Suprapubic skin (tissue), 4 donors: ENCODE measurements around the gene KRTAP4-4. TPM values are rescaled to one million over a fixed set of nuclear protein-coding genes. Genes with fewer than 3 reads are reported as not detected.
"Not testable (repeated sequence)": the region's sequence is repeated elsewhere in the genome, so short reads cannot be mapped to it uniquely, and the experiment has no call there.

Experiments
- DNase-seq, 2 donors: peaks; one replicate each; pipeline ENCODE4 v3.0.0-alpha.2; 2019; ENCODE audit warnings: low spot score in 2 of 2
- H3K27ac ChIP-seq: fragments of 200-600 bp; sonication (generic); one replicate; pipeline ENCODE4 v1.5.1; 2019
- H3K27me3 ChIP-seq: fragments of 200-600 bp; sonication (generic); one replicate; pipeline ENCODE4 v1.5.1; 2019
- H3K36me3 ChIP-seq: fragments of 200-600 bp; sonication (generic); one replicate; pipeline ENCODE4 v1.5.1; 2019
- H3K4me1 ChIP-seq: fragments of 200-600 bp; sonication (generic); one replicate; pipeline ENCODE4 v1.5.1; 2019
- H3K4me3 ChIP-seq: fragments of 200-600 bp; sonication (generic); one replicate; pipeline ENCODE4 v1.5.1; 2019; ENCODE audit warnings: mild to moderate bottlenecking
- H3K9me3 ChIP-seq: fragments of 200-600 bp; sonication (generic); one replicate; pipeline ENCODE4 v1.5.1; 2019
- CTCF ChIP-seq, 2 donors: fragments of 200-600 bp in 1 of 2; fragments of 450-650 bp in 1 of 2; sonication (generic) in 1 of 2; IDR thresholded peaks; one replicate each; pipeline ENCODE4 v1.5.1; 2016 to 2019; ENCODE audit warnings: antibody characterized with exemption in 2 of 2, mild to moderate bottlenecking in 1 of 2, moderate library complexity in 1 of 2
- EP300 ChIP-seq: sonication (generic); formaldehyde crosslinking; IDR thresholded peaks from one replicate; pipeline ENCODE4 v1.6.1; 2017; ENCODE audit warnings: antibody characterized with exemption
- POLR2A ChIP-seq, 2 donors: fragments of 450-650 bp; IDR thresholded peaks; one replicate each; pipeline ENCODE4 v1.6.1; 2017; ENCODE audit warnings: antibody characterized with exemption in 2 of 2, mild to moderate bottlenecking in 2 of 2, moderate library complexity in 2 of 2
- POLR2AphosphoS5 ChIP-seq, 3 donors: sonication (generic); formaldehyde crosslinking; IDR thresholded peaks; one replicate each; pipeline ENCODE4 v1.6.1; 2017; ENCODE audit warnings: antibody characterized with exemption in 3 of 3
- WGBS: methylation state at CpG from one replicate; pipeline ENCODE4 v1.1.5; 2018; 5-methylcytosine and 5-hydroxymethylcytosine counted together
- total RNA-seq, 4 donors: library from RNA; depleted of rRNA; stranded (reverse); fragments of >200 nt; gene quantifications; one replicate each; pipeline ENCODE4 v1.1.0, GENCODE V29; 2016

The KRTAP4-4 gene
- 10 to 100 TPM in 2 of 4 donors, 1 to 10 TPM in 1, not detected in 1; 7.7 to 81.7 (median 24.6) TPM for total RNA-seq

GRCh38 chr17:41160648-41161047 is at the start of gene KRTAP4-4:
TSS of gene KRTAP4-4 (minus strand) at chr17:41160748. CDS start at chr17:41160691, 57 bp downstream.
- no peak within 1 kb of the TSS for H3K27ac ChIP-seq
- H3K27me3 ChIP-seq = peaks cover 16% of the 10 kb centered on the region
- no peaks in the 10 kb centered on the region for H3K4me1 ChIP-seq
- H3K9me3 ChIP-seq = no peaks in the 10 kb centered on the region
- no peak for DNase-seq
- WGBS = 76% methylated on average over 1 of the region's 1 CpG
- TF ChIP-seq CTCF (IDR thresholded peaks at IDR 0.05) (no peak), POLR2AphosphoS5 (IDR thresholded peaks at IDR 0.05) (no peak), POLR2A (IDR thresholded peaks at IDR 0.05) (no peak), EP300 (no peak)
- no peaks in the 10 kb centered on the region for H3K36me3 ChIP-seq
- H3K4me3 ChIP-seq = no peak within 1 kb of the TSS

GRCh38 chr17:41199421-41200078 is 39.0 kb upstream of the KRTAP4-4 start:
- no peaks in the 10 kb centered on the region for H3K9me3 ChIP-seq

GRCh38 chr17:41196068-41196467 is 35.5 kb upstream of the KRTAP4-4 start:
- 57% methylated on average over 1 of the region's 1 CpG for WGBS

More at GRCh38 chr17:41199421-41200078, 39.0 kb upstream of the KRTAP4-4 start:
- no peak overlapping the region for H3K4me3 ChIP-seq
- 76% methylated on average over 4 of the region's 5 CpGs for WGBS
- H3K27ac ChIP-seq = no peak overlapping the region
- no peaks in the 10 kb centered on the region for H3K4me1 ChIP-seq
- no peak for TF ChIP-seq POLR2A (IDR thresholded peaks at IDR 0.05)
- TF ChIP-seq EP300 = no peak
- no peak for TF ChIP-seq POLR2AphosphoS5 (IDR thresholded peaks at IDR 0.05)
- no peak for TF ChIP-seq CTCF (IDR thresholded peaks at IDR 0.05)
- H3K36me3 ChIP-seq = no peaks in the 10 kb centered on the region
- H3K27me3 ChIP-seq = no peaks in the 10 kb centered on the region
- no peak for DNase-seq

GRCh38 chr17:41190328-41190727 is 29.8 kb upstream of the KRTAP4-4 start:
- no peak for DNase-seq
- H3K9me3 ChIP-seq = no peaks in the 10 kb centered on the region
- peaks cover 8% of the 10 kb centered on the region for H3K27me3 ChIP-seq
- H3K4me1 ChIP-seq = no peaks in the 10 kb centered on the region
- H3K4me3 ChIP-seq = no peak overlapping the region
- H3K27ac ChIP-seq = no peak overlapping the region
- TF ChIP-seq POLR2AphosphoS5 (IDR thresholded peaks at IDR 0.05) (no peak), EP300 (no peak), POLR2A (IDR thresholded peaks at IDR 0.05) (no peak), CTCF (IDR thresholded peaks at IDR 0.05) (no peak)
- 92% methylated on average over 2 of the region's 3 CpGs for WGBS
- no peaks in the 10 kb centered on the region for H3K36me3 ChIP-seq

More at GRCh38 chr17:41196068-41196467, 35.5 kb upstream of the KRTAP4-4 start:
- Histone ChIP-seq H3K4me1 (no peaks in the 10 kb centered on the region), H3K27ac (no peak overlapping the region), H3K9me3 (no peaks in the 10 kb centered on the region), H3K27me3 (no peaks in the 10 kb centered on the region), H3K4me3 (no peak overlapping the region), H3K36me3 (no peaks in the 10 kb centered on the region)
- TF ChIP-seq POLR2A (IDR thresholded peaks at IDR 0.05) = no peak
- no peak for TF ChIP-seq POLR2AphosphoS5 (IDR thresholded peaks at IDR 0.05)
- DNase-seq = no peak

- H3K36me3 ChIP-seq, H3K9me3 ChIP-seq, DNase-seq, H3K4me3 ChIP-seq, H3K27me3 ChIP-seq, H3K27ac ChIP-seq, H3K4me1 ChIP-seq: not testable (repeated sequence)
- no CpG with 5 or more reads among the region's 1 CpG for WGBS
Measured at GRCh38 chr17:41189837-41190318, 29.3 kb upstream of the KRTAP4-4 start, which contains the start of gene KRTAP9-1. TSS of gene KRTAP9-1 (plus strand) at chr17:41189887. CDS start at chr17:41189887, 0 bp downstream.

- TF ChIP-seq EP300 (no peak), POLR2A (IDR thresholded peaks at IDR 0.05) (no peak), CTCF (IDR thresholded peaks at IDR 0.05) (no peak), POLR2AphosphoS5 (IDR thresholded peaks at IDR 0.05) (no peak)
- DNase-seq = no peak
- 89% methylated on average over 2 of the region's 2 CpGs for WGBS
- Histone ChIP-seq H3K4me1 (no peaks in the 10 kb centered on the region), H3K36me3 (no peaks in the 10 kb centered on the region), H3K27ac (no peak overlapping the region), H3K27me3 (peaks cover 8% of the 10 kb centered on the region), H3K9me3 (no peaks in the 10 kb centered on the region), H3K4me3 (no peak overlapping the region)
Measured at GRCh38 chr17:41186872-41187271, 26.3 kb upstream of the KRTAP4-4 start.
